Measurements from ENCODE around the gene COL24A1. TPM values are rescaled to one million over a fixed set of nuclear protein-coding genes. Genes with fewer than 3 reads are reported as not detected.

COL24A1 gene
- total RNA-seq, 4 donors from 2014 or later, result 3.7 to 5.3 (median 4.4) TPM

- no peak overlapping the region for H3K4me3 ChIP-seq
- no peak for DNase-seq (ENCODE audit: extremely low spot score)
- H3K27me3 ChIP-seq, result no peaks in the 10 kb centered on the region
- no peak for TF ChIP-seq POLR2AphosphoS5 (IDR thresholded peaks at IDR 0.05)
- TF ChIP-seq EP300 (IDR thresholded peaks at IDR 0.05), result no peak
- no peak for TF ChIP-seq CTCF (IDR thresholded peaks at IDR 0.05)
- TF ChIP-seq POLR2A (IDR thresholded peaks at IDR 0.05; ENCODE audit: low read depth), result no peak
- H3K36me3 ChIP-seq, result peaks cover 0 to under 1% (median 0%) of the 10 kb centered on the region in 4 donors
- peaks cover 0 to 3% (median under 1%) of the 10 kb centered on the region in 4 donors for H3K4me1 ChIP-seq
- no peaks in the 10 kb centered on the region for H3K9me3 ChIP-seq
- 90% methylated on average over 4 of the region's 4 CpGs for WGBS
- intact Hi-C loops (cut with DNase I), result no loop called here
- H3K27ac ChIP-seq (replicated peaks in 1 of 4), result no peak overlapping the region
These were observed 158.3 kb downstream of the COL24A1 start for GRCh38 chr1:85998105-85998855.

- intact Hi-C loops (cut with DNase I), result no loop called here
- H3K27ac ChIP-seq (replicated peaks in 1 of 4), result no peak overlapping the region
- WGBS, result 11% methylated on average over 2 of the region's 2 CpGs
- H3K36me3 ChIP-seq, result no peaks in the 10 kb centered on the region
- no peaks in the 10 kb centered on the region for H3K27me3 ChIP-seq
- DNase-seq (ENCODE audit: extremely low spot score), result no peak
- H3K4me1 ChIP-seq, result peaks cover 0 to 7% (median 6%) of the 10 kb centered on the region in 4 donors
- H3K9me3 ChIP-seq, result no peaks in the 10 kb centered on the region
- peak overlapping the region in 2 of 4 donors; percentile 20 to 29 for H3K4me3 ChIP-seq
- TF ChIP-seq POLR2AphosphoS5 (IDR thresholded peaks at IDR 0.05) (no peak), CTCF (IDR thresholded peaks at IDR 0.05) (no peak), POLR2A (IDR thresholded peaks at IDR 0.05; ENCODE audit: low read depth) (no peak), EP300 (IDR thresholded peaks at IDR 0.05) (no peak)
These were observed 163.8 kb downstream of the COL24A1 start for GRCh38 chr1:85992791-85993190.

GRCh38 chr1:85991261-85991660 is 165.3 kb downstream of the COL24A1 start:
- 84% methylated on average over 1 of the region's 1 CpG for WGBS
- Histone ChIP-seq H3K27ac (replicated peaks in 1 of 4) (no peak overlapping the region), H3K36me3 (no peaks in the 10 kb centered on the region), H3K27me3 (no peaks in the 10 kb centered on the region), H3K4me1 (peaks cover 0 to 7% (median 6%) of the 10 kb centered on the region in 4 donors), H3K9me3 (no peaks in the 10 kb centered on the region), H3K4me3 (no peak overlapping the region)
- intact Hi-C loops (cut with DNase I), result no loop called here
- DNase-seq (ENCODE audit: extremely low spot score), result no peak
- TF ChIP-seq POLR2A (IDR thresholded peaks at IDR 0.05; ENCODE audit: low read depth) (no peak), CTCF (IDR thresholded peaks at IDR 0.05) (no peak), EP300 (IDR thresholded peaks at IDR 0.05) (no peak), POLR2AphosphoS5 (IDR thresholded peaks at IDR 0.05) (no peak)

- no peaks in the 10 kb centered on the region for H3K4me1 ChIP-seq
- no peaks in the 10 kb centered on the region for H3K27me3 ChIP-seq
- intact Hi-C loops (cut with DNase I), result no loop called here
- TF ChIP-seq POLR2A (IDR thresholded peaks at IDR 0.05; ENCODE audit: low read depth), result no peak
- TF ChIP-seq EP300 (IDR thresholded peaks at IDR 0.05), result no peak
- H3K27ac ChIP-seq (replicated peaks in 1 of 4), result no peak overlapping the region
- no peak for DNase-seq (ENCODE audit: extremely low spot score)
- no peak overlapping the region for H3K4me3 ChIP-seq
- 56% methylated on average over 4 of the region's 4 CpGs for WGBS
- H3K36me3 ChIP-seq, result no peaks in the 10 kb centered on the region
- no peaks in the 10 kb centered on the region for H3K9me3 ChIP-seq
These were observed 171.9 kb downstream of the COL24A1 start for GRCh38 chr1:85984636-85985035.

- WGBS, result 75% methylated on average over 1 of the region's 1 CpG
- intact Hi-C loops (cut with DNase I), result no loop called here
These were observed 173.3 kb downstream of the COL24A1 start for GRCh38 chr1:85983316-85983715.

More at GRCh38 chr1:85983316-85983715, 173.3 kb downstream of the COL24A1 start:
- H3K9me3 ChIP-seq, result no peaks in the 10 kb centered on the region
- no peak overlapping the region for H3K27ac ChIP-seq (replicated peaks in 1 of 4)
- no peaks in the 10 kb centered on the region for H3K4me1 ChIP-seq
- no peak for TF ChIP-seq EP300 (IDR thresholded peaks at IDR 0.05)
- H3K36me3 ChIP-seq, result no peaks in the 10 kb centered on the region
- H3K27me3 ChIP-seq, result no peaks in the 10 kb centered on the region
- H3K4me3 ChIP-seq, result no peak overlapping the region
- DNase-seq (ENCODE audit: extremely low spot score), result no peak
